GF-D8 (cell line): ENCODE measurements around the gene ZC3H15.

ENCODE experiments used
- DNase-seq: peaks from one replicate; lab custom pipeline; 2025; lab: John Stamatoyannopoulos, UW

Gene ZC3H15

GRCh38 chr2:186543561-186544131, 57.6 kb downstream of the ZC3H15 start:
- no peak for DNase-seq

- no peak for DNase-seq
Observed at GRCh38 chr2:186544255-186544675, 58.2 kb downstream of the ZC3H15 start.

- DNase-seq = no peak
Observed at GRCh38 chr2:186546846-186547245, 60.8 kb downstream of the ZC3H15 start.

GRCh38 chr2:186551323-186552050, 65.4 kb downstream of the ZC3H15 start:
- DNase-seq = no peak

DNA sequence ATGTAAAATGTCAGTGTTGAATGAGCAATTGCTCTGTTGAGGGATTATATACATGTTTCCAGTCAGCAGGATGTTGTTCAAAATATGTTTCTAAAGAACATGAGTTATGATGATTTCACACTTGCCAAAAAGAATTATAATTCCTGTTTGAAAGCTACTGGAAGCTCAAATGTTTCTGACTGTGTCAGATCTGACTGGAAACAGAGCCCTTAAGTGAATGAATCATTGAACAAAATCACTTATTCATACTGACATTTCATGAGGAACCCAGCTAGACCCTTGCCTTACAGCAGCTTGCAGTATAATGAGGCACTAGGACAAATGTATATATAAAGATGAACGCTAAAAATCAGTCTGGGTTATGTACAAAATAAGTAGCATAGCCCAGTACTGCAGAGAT, 68.4 kb downstream of the ZC3H15 start:
- DNase-seq = no peak

GRCh38 chr2:186554850-186555671, 69.0 kb downstream of the ZC3H15 start:
- DNase-seq = no peak

- DNase-seq = no peak
Observed at GRCh38 chr2:186558512-186559276, 72.6 kb downstream of the ZC3H15 start.
